Esophagus squamous epithelium (tissue), 4 donors: ENCODE results near the gene REV1.

Experiments used
- CTCF ChIP-seq, 6 experiments: fragments of 450-650 bp in 4 of 6; fragments of 200-600 bp in 2 of 6; sonication (generic) in 2 of 6; IDR thresholded peaks; one replicate each; pipeline ENCODE4 v1.5.1; 2016 to 2019; ENCODE audit warnings: antibody characterized with exemption in 6 of 6, mild to moderate bottlenecking in 4 of 6, moderate library complexity in 4 of 6
- POLR2A ChIP-seq, 4 donors: fragments of 450-650 bp; IDR thresholded peaks; one replicate each; pipeline ENCODE4 v1.6.1; 2017; ENCODE audit warnings: antibody characterized with exemption in 4 of 4, mild to moderate bottlenecking in 4 of 4, moderate library complexity in 3 of 4

GRCh38 chr2:99477054-99477453, 12.8 kb downstream of the REV1 start:
- no peak for TF ChIP-seq CTCF (IDR thresholded peaks at IDR 0.05)
- TF ChIP-seq POLR2A (IDR thresholded peaks at IDR 0.05): no peak
